HAP-1 (cell line): ENCODE results near the gene UNC45A.

Source experiments
- DNase-seq, 2 experiments: peaks; one replicate each; pipeline ENCODE4 v3.0.0-alpha.2; 2016 to 2020; ENCODE audit warnings: low spot score in 2 of 2
- H3K27me3 ChIP-seq: fragments of 250-450 bp; sonication (Bioruptor Pico); 2 replicates; pipeline ENCODE4 v1.5.1; 2020; ENCODE audit warnings: low read depth, mild to moderate bottlenecking, moderate library complexity
- H3K36me3 ChIP-seq: fragments of 250-450 bp; sonication (Bioruptor Pico); replicated peaks from 2 replicates; pipeline ENCODE4 v1.5.1; 2020; ENCODE audit warnings: mild to moderate bottlenecking
- H3K4me1 ChIP-seq: fragments of 250-450 bp; sonication (Bioruptor Pico); 2 replicates; pipeline ENCODE4 v1.5.1; 2020; ENCODE audit warnings: mild to moderate bottlenecking
- H3K4me3 ChIP-seq: fragments of 250-450 bp; sonication (Bioruptor Pico); 2 replicates; pipeline ENCODE4 v1.5.1; 2020; ENCODE audit warnings: mild to moderate bottlenecking, moderate library complexity
- H3K9me3 ChIP-seq: fragments of 250-450 bp; sonication (Bioruptor Pico); 2 replicates; pipeline ENCODE4 v1.5.1; 2020; ENCODE audit warnings: mild to moderate bottlenecking, moderate library complexity
- in situ Hi-C: fragments of 300-500 bp; cut with MboI; formaldehyde crosslinking; loops from 3 replicates; pipeline ENCODE4 v1.14.3; 2020; ENCODE audit warnings: low sequenced_read_pairs, inconsistent platforms, mixed read lengths

Gene UNC45A, protein sequence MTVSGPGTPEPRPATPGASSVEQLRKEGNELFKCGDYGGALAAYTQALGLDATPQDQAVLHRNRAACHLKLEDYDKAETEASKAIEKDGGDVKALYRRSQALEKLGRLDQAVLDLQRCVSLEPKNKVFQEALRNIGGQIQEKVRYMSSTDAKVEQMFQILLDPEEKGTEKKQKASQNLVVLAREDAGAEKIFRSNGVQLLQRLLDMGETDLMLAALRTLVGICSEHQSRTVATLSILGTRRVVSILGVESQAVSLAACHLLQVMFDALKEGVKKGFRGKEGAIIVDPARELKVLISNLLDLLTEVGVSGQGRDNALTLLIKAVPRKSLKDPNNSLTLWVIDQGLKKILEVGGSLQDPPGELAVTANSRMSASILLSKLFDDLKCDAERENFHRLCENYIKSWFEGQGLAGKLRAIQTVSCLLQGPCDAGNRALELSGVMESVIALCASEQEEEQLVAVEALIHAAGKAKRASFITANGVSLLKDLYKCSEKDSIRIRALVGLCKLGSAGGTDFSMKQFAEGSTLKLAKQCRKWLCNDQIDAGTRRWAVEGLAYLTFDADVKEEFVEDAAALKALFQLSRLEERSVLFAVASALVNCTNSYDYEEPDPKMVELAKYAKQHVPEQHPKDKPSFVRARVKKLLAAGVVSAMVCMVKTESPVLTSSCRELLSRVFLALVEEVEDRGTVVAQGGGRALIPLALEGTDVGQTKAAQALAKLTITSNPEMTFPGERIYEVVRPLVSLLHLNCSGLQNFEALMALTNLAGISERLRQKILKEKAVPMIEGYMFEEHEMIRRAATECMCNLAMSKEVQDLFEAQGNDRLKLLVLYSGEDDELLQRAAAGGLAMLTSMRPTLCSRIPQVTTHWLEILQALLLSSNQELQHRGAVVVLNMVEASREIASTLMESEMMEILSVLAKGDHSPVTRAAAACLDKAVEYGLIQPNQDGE

DNA sequence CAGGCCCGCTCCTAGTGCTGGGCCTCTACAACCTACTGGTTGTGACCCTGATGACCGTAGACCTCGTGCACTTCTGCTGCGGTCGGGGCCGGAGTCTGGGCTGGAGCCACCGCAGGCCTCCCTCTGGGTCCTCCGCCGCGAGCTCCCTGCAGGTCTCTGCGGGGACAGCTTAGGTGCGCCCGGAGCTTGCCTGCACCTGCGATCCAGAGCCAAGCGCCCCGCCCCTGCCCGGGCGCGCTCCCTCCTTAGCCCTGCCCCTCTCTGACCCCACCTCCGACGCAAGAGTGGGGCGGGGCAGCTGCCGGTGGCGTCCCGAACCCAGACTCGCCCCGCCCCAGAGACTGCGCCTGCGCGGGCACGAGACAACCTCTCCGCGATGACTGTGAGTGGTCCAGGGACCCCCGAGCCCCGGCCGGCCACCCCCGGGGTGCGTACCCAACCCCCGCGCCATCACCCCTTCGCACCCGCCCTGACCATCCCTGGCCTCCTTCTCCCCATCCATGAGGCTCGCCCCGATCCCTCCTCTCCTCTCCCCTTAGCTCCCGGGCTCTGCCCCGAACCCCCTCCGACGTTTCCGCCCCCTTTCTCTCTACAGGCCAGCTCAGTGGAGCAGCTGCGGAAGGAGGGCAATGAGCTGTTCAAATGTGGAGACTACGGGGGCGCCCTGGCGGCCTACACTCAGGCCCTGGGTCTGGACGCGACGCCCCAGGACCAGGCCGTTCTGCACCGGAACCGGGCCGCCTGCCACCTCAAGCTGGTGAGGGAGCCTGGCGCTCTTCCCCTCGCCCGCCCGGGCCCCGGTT, at the start of gene UNC45A:
Gene UNC45A, plus strand, starts transcription at position 337 of the 803 bp plus-strand sequence. Its CDS starts 40 bp downstream, at position 377.
- in situ Hi-C loops = no loop called here
- Histone ChIP-seq H3K9me3 (no peaks in the 10 kb centered on the region), H3K36me3 (peaks cover 23% of the 10 kb centered on the region), H3K27me3 (no peaks in the 10 kb centered on the region), H3K4me1 (peaks cover 28% of the 10 kb centered on the region), H3K4me3 (peak within 1 kb of the TSS; percentile 67)
- peak; percentile 82 to 96 for DNase-seq

DNA sequence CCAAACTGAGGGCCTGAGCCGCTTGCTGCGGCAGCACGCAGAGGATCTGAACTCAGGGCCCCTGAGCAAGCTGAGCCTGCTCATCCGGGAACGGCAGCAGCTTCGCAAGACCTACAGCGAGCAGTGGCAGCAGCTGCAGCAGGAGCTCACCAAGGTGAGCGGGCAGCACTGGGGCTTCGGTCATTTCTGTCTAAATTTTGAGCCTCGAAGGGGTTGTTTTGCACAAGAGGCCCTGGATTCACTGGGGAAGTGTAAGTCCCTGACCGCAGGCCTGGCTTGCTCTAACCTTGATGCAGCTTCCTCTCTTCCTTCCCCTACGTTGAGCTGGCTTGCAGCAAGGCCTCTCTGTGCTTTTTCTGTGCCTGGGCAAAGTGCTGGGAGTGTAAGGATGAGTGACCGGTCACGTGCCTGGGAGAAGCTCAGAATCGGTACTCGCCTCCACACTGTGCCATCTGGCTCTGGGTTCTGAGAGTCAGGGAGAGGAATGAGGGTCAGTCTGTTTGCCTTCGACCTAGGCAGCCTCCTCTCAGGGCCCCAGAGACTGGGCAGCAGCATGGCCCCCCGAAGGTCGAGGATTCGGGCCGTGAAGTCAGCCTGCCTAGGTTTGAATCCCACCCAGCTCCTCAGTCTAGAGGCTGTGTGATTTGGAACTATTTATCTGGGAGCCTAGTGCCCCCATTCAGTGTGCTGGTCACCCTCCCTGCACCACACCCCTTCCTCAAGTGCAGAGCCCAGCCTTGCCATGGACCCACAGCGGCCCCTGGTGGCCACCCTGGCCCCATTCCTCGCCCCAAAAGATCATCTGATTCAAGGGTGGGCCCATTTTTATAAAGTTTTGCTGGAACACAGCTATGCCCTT, 49.4 kb upstream of the UNC45A start:
- in situ Hi-C loops = loop anchor here (5.0 to 25.0 kb wide), 3 partner anchors 238 to 561 kb away; no protein-coding TSS in a partner anchor
- peaks cover 11% of the 10 kb centered on the region for H3K36me3 ChIP-seq
- peaks cover 14% of the 10 kb centered on the region for H3K4me1 ChIP-seq
- no peak overlapping the region for H3K4me3 ChIP-seq
- no peaks in the 10 kb centered on the region for H3K27me3 ChIP-seq
- DNase-seq = peak; percentile 70 to 93
- no peaks in the 10 kb centered on the region for H3K9me3 ChIP-seq

DNA sequence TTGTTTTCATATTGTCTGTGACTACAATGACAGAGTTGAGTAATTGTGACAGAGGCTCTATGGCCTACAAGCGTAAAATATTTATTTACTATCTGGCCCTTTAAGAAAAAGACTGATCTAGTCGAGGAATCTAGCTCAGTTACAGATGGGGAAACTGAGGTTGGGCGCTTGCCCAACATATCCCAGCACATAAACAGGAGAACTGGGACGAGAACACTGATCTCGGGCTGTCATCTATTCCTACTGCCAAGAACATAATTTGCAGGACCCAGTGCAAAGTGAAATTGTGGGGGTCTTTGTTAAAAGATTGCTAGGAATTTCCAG, 48.8 kb upstream of the UNC45A start:
- no peak for DNase-seq
- H3K4me1 ChIP-seq = peaks cover 14% of the 10 kb centered on the region
- peaks cover 8% of the 10 kb centered on the region for H3K36me3 ChIP-seq
- in situ Hi-C loops = loop anchor here (5.0 to 25.0 kb wide), 3 partner anchors 239 to 561 kb away; no protein-coding TSS in a partner anchor
- H3K27me3 ChIP-seq = no peaks in the 10 kb centered on the region
- H3K9me3 ChIP-seq = no peaks in the 10 kb centered on the region
- no peak overlapping the region for H3K4me3 ChIP-seq

DNA sequence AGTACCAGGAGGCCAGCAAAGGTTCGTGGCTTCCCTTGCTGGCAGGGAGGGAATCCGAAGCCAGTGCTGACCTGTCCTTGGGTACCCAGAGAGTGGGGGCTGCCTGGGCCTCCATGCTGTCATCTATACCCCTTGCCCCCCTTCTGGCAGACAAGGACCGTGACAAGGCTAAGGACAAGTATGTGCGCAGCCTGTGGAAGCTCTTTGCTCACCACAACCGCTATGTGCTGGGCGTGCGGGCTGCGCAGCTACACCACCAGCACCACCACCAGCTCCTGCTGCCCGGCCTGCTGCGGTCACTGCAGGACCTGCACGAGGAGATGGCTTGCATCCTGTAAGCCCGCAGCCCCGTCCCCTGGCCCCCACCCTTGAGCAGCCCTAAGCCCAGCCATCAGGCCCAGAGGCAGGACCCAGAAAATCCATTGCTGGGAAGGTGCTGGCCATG, 48.0 kb upstream of the UNC45A start:
- peaks cover 14% of the 10 kb centered on the region for H3K4me1 ChIP-seq
- no peaks in the 10 kb centered on the region for H3K9me3 ChIP-seq
- DNase-seq = no peak
- no peaks in the 10 kb centered on the region for H3K27me3 ChIP-seq
- 0 out of 2 replicates have a peak, but pooled peaks cover 4% of the 10 kb centered on the region for H3K36me3 ChIP-seq
- in situ Hi-C loops = loop anchor here (5.0 to 25.0 kb wide), 3 partner anchors 240 to 562 kb away; no protein-coding TSS in a partner anchor
- H3K4me3 ChIP-seq = no peak overlapping the region

DNA sequence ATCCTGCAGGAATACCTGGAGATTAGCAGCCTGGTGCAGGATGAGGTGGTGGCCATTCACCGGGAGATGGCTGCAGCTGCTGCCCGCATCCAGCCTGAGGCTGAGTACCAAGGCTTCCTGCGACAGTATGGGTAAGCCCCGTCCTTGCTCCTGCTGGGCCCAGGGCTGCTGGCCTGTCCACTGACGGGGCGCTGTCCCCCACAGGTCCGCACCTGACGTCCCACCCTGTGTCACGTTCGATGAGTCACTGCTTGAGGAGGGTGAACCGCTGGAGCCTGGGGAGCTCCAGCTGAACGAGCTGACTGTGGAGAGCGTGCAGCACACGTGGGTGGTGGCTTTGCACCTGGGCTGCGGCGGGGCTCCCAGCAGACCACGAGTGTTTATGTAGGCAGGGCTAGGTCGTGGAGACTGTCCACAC, 45.8 kb upstream of the UNC45A start:
- no peak overlapping the region for H3K4me3 ChIP-seq
- H3K9me3 ChIP-seq = no peaks in the 10 kb centered on the region
- in situ Hi-C loops = loop anchor here (5.0 to 25.0 kb wide), 3 partner anchors 242 to 565 kb away; no protein-coding TSS in a partner anchor
- no peaks in the 10 kb centered on the region for H3K27me3 ChIP-seq
- DNase-seq = no peak
- H3K4me1 ChIP-seq = peaks cover 4% of the 10 kb centered on the region; the same call in 1 of the 2 replicates
- peaks cover 5% of the 10 kb centered on the region for H3K36me3 ChIP-seq

DNA sequence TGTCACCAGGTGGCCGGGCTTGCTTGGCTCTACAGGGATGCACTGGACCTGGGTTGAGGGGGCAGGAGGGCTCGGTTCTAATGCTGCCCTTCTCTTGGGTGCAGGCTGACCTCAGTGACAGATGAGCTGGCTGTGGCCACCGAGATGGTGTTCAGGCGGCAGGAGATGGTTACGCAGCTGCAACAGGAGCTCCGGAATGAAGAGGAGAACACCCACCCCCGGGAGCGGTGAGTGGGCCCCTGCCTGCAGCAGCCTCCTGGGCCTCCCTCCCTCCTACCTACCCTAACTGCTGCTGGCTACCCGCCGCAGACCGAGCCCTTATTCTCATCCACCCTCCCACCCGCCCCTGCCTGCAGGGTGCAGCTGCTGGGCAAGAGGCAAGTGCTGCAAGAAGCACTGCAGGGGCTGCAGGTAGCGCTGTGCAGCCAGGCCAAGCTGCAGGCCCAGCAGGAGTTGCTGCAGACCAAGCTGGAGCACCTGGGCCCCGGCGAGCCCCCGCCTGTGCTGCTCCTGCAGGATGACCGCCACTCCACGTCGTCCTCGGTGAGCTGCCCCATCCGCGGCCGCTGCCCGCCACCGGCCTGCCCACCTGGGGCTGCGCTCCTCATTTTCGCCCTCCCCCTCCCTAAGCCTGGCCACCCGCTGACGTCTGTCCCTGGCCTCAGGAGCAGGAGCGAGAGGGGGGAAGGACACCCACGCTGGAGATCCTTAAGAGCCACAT, 45.2 kb upstream of the UNC45A start:
- Histone ChIP-seq H3K27me3 (no peaks in the 10 kb centered on the region), H3K4me1 (no peaks in the 10 kb centered on the region), H3K4me3 (no peak overlapping the region), H3K9me3 (no peaks in the 10 kb centered on the region), H3K36me3 (peaks cover 5% of the 10 kb centered on the region)
- DNase-seq = no peak
- in situ Hi-C loops = loop anchor here (5.0 to 25.0 kb wide), 3 partner anchors 243 to 565 kb away; no protein-coding TSS in a partner anchor

DNA sequence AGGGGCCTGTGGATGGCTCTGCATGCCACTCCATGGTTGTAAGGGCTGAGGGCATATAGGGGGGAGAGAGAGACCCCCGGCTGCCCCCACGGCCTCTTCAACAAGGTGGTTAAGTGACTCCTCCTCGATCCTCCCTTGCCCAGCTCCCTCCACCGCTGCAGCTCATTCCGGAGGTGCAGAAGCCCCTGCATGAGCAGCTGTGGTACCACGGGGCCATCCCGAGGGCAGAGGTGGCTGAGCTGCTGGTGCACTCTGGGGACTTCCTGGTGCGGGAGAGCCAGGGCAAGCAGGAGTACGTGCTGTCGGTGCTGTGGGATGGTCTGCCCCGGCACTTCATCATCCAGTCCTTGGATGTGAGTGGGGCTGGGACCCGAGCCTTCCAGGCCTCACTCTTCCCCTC, 44.2 kb upstream of the UNC45A start:
- no peak for DNase-seq
- in situ Hi-C loops = loop anchor here (25.0 kb wide), 1 partner anchor 404 kb away; no protein-coding TSS in a partner anchor
- no peaks in the 10 kb centered on the region for H3K27me3 ChIP-seq
- H3K4me3 ChIP-seq = no peak overlapping the region
- no peaks in the 10 kb centered on the region for H3K9me3 ChIP-seq
- peaks cover 5% of the 10 kb centered on the region for H3K36me3 ChIP-seq
- no peaks in the 10 kb centered on the region for H3K4me1 ChIP-seq

DNA sequence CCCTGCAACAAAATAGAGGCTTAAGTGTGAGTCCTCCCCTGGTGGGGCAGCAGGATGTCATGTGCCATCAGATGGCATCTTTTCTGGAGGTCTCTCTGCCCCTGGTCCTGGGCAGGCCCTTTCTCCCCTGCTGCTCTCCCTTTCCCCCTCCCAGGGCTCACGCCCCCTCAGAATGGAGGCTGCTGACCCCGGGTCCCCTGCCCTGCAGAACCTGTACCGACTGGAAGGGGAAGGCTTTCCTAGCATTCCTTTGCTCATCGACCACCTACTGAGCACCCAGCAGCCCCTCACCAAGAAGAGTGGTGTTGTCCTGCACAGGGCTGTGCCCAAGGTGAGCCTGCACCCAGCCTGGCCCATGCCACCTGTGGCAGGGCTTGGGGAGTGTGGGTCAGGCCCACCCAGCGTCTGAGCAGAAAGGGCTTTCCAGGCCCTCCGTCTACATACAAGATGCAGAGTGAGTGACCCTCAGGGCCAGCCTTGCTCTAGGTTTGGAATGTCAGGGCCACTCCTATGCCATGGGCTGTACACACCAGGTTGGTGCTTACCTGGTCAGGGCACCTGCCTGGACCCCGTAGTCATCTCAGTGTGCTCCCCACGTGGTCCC, 43.6 kb upstream of the UNC45A start:
- in situ Hi-C loops = loop anchor here (25.0 kb wide), 1 partner anchor 404 kb away; no protein-coding TSS in a partner anchor

DNA sequence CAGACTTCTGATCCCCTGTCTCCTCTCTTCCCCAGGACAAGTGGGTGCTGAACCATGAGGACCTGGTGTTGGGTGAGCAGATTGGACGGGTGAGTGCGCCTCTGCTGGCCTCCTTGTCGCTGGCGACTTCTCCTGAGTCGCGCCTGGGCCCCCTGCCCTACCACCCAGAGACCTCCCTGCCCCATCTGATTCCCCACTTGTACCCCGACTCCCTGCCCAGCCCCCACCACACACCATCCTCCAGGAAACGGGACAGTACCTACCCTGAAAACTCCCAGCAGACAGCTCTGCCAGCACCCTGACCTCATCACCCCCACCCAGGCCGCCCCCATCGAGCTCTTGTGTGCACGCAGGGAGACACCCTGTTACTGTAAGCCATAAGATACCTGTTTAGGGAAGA, 43.1 kb upstream of the UNC45A start:
- no peaks in the 10 kb centered on the region for H3K27me3 ChIP-seq
- in situ Hi-C loops = loop anchor here (25.0 kb wide), 1 partner anchor 405 kb away; no protein-coding TSS in a partner anchor
- no peak for DNase-seq
- no peaks in the 10 kb centered on the region for H3K9me3 ChIP-seq
- no peak overlapping the region for H3K4me3 ChIP-seq
- peaks cover 5% of the 10 kb centered on the region for H3K36me3 ChIP-seq
- H3K4me1 ChIP-seq = no peaks in the 10 kb centered on the region

More for the DNA sequence above, 43.6 kb upstream of the UNC45A start:
- no peaks in the 10 kb centered on the region for H3K27me3 ChIP-seq
- no peaks in the 10 kb centered on the region for H3K9me3 ChIP-seq
- DNase-seq = no peak
- H3K36me3 ChIP-seq = peaks cover 5% of the 10 kb centered on the region
- H3K4me1 ChIP-seq = no peaks in the 10 kb centered on the region
- H3K4me3 ChIP-seq = no peak overlapping the region

DNA sequence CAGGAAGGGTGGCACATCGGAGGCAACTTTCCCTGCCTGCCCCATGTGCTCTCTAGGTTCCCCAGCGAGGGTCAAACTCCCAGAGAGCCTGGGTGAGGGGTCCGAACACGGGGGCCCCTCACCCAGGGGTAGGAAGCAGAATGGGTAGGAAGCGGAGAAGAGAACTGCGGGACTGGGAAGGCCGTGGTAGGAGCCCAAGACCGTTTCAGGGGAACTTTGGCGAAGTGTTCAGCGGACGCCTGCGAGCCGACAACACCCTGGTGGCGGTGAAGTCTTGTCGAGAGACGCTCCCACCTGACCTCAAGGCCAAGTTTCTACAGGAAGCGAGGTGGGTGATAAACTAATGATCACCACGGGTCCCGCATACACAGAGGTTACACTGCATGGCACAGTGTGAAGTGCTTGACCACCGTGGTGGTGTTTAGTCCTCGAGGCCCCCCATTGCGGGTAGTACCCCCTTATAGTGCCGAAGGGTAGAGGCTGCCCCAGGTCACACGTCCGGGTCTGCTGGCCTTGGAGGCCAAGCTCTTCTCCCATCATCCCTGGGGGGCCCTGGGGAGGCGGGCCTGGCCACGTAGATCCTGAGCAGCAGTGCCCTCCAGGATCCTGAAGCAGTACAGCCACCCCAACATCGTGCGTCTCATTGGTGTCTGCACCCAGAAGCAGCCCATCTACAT, 42.4 kb upstream of the UNC45A start:
- Histone ChIP-seq H3K4me1 (no peaks in the 10 kb centered on the region), H3K4me3 (no peak overlapping the region; the same call in 1 of the 2 replicates), H3K9me3 (no peaks in the 10 kb centered on the region), H3K27me3 (no peaks in the 10 kb centered on the region), H3K36me3 (peaks cover 5% of the 10 kb centered on the region)
- in situ Hi-C loops = loop anchor here (25.0 kb wide), 1 partner anchor 405 kb away; no protein-coding TSS in a partner anchor
- no peak for DNase-seq
